ENCODE measurements around the gene DPYSL3.

The DPYSL3 gene

GRCh38 chr5:147403651-147404640, 105.9 kb downstream of the DPYSL3 start:
- peak; percentile 97 for DNase-seq (ENCODE audit: low read depth, low spot score)

DNA sequence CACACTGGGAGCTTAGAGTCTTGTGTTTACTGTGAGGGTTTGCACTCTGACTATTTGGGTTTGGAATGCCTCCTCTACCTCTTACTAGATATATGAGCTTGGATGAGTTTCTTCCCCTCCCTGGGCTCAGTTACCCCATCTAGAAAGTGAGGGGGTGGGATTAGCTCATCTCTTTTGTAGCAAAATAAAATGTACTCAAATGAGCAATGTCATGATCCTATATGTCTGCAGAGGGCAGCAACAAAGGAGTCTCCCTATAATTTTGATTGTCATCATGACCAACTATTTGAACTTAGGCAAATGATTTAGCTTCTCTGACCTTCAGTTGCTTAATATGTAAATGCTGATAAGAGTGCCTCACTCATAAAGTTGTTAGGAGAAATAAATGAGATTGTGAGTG, 109.0 kb downstream of the DPYSL3 start:
- DNase-seq (ENCODE audit: low read depth, low spot score), result no peak

- peak; percentile 5 for DNase-seq (ENCODE audit: low read depth, low spot score)
Observed at GRCh38 chr5:147400126-147400809, 109.6 kb downstream of the DPYSL3 start.

GRCh38 chr5:147398860-147399259, 111.0 kb downstream of the DPYSL3 start:
- DNase-seq (ENCODE audit: low read depth, low spot score), result no peak

- no peak for DNase-seq (ENCODE audit: low read depth, low spot score)
Observed at GRCh38 chr5:147397616-147398015, 112.3 kb downstream of the DPYSL3 start.

- DNase-seq (ENCODE audit: low read depth, low spot score), result no peak
Observed at GRCh38 chr5:147396070-147396823, 113.6 kb downstream of the DPYSL3 start.

GRCh38 chr5:147393874-147394672, 115.8 kb downstream of the DPYSL3 start:
- DNase-seq (ENCODE audit: low read depth, low spot score), result peak; percentile 27

DNA sequence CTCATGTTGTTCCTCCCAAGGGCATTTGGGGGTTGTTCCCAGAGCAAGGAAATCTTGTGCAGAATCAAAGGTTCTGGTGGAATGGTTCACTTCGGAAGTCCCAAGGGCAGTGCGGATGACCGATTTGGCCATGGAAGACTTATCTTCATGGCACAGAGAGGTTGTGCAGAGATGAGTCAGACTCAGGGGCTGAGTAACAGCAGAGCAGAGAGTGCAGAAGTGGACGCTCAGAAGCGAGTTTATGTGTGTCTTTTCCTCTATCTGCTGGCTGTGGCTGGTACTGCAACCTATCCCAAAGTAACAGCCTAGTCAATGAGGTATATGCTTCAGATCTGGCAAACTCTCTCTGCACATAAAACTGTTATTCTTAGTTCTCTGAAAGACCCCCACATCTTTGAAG, 118.1 kb downstream of the DPYSL3 start:
- peak; percentile 80 for DNase-seq (ENCODE audit: low read depth, low spot score)

DNA sequence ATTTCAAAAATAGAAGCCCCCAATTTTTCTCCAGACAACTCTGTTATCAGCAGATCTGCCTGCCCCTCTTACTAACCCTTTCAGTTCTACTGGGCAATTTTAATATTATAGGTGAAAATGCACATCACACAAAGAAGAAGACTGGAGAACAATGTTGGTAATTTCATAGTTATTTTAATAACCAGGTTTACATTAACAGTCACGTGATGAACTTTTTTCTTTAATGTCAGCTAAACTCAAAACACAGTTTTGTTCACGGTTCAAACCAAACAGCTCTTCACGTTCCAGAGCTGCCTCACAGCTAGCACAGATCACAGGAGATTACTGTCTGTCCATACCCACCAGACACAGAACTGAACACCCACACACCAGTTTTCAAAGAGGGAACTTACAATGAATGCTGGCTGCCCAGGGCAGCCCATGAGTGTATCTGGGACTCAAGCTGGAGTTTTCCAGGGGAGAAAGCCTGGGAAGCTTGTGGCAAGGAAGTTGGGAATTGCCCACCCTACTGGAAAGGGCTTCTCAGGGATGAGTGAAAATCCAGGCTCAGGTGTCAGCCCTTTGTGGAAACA, 119.1 kb downstream of the DPYSL3 start:
- DNase-seq (ENCODE audit: low read depth, low spot score), result no peak

DNA sequence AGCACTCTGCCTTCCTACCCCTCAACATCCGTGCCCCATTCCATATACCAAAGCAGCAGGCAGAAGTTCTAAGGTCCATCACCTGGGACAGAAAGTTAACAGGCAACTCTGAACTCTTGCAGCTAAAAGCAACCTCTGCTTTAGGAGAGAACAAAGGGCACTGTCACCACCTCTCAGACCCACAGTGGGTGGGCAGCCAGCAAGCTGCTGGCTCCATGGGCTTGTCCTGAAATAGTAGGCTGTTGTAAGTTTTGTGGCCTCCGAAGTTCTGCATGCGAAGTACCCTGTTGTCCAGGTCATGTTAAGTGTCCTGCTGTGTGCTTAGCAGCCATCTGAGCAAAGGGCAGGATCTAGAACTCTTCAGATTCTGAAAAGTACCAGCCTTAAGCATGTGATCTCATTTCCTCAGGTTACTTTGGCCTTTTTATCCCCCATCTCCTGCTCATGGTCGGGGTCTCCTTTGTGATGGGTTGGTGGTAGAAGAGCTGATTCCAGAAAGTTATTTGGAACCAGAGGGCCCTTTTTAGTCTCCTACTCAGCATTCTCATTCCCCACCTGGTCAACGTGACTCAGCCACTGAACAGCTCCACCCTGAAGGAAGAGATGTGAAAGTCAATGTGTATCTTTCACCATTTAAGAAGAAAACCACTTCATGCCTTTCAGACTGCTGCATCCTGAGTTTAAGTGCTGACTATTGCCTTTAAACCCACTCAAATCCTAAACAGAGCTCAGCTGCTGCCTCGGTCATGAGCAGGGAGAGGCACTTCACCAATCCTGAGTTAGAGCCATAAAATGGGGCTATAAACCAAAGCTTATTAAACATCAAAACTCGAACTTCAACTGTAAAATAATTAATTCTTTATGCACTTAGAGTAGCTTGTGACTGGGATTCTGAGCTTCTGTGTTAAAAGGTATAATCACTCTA, 121.4 kb downstream of the DPYSL3 start:
- no peak for DNase-seq (ENCODE audit: low read depth, low spot score)

DNA sequence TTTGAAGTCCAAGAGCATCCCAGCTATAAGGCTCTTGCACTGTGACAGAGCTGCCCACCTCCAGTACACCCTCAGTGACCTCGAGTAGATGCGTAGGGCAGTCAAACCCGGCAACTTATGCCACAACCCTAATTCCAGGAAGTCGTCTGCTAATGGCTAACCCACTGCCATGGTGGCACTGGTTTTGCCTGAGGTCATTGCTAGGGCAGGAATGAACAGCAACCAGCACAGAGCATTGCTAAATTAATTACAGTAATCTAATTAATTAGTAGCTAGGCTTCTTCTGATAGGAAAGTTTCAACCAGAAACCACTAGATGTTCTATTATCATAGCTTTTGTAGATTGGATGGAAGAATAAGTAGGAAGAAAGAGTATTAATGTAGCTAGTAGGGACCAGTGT, 122.8 kb downstream of the DPYSL3 start:
- no peak for DNase-seq (ENCODE audit: low read depth, low spot score)

DNA sequence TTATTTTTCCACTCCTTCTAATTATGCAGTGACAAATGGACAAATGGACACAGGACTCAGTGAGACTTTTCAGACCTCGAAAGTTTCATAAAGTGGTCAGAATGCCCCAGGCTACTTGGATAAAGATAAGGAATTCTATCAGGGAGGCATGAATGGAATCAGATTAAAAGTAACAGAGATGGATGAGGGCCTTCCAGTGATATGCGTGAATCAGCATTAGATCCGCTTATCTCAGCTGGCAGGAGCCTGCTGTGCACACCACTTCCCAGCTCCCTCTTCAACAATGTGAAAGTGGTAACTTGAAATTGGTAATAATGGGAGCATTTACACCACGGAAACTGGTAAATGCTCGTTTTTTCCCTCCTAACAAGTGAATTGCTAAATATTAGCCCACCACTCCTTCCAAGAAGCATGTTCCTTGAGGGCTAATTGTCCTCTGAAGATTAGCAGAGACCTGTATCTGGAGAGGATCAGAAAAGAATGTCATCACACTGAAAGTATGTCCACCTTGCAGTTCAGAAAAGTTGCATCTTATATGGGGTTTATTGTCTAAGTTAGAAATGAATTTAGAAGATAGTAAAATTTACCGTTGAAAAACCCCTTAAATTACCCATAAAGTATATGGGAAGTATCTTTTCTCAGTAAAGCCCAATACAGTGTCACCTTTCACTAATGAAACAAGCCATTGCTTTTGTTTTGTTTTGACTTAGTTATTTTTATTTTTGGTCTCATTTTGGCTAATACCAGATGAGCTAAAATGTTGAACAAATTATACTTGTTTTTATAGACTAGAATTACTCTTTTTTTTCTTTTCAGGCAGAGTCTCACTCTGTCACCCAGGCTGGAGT, 125.3 kb downstream of the DPYSL3 start:
- no peak for DNase-seq (ENCODE audit: low read depth, low spot score)

DNA sequence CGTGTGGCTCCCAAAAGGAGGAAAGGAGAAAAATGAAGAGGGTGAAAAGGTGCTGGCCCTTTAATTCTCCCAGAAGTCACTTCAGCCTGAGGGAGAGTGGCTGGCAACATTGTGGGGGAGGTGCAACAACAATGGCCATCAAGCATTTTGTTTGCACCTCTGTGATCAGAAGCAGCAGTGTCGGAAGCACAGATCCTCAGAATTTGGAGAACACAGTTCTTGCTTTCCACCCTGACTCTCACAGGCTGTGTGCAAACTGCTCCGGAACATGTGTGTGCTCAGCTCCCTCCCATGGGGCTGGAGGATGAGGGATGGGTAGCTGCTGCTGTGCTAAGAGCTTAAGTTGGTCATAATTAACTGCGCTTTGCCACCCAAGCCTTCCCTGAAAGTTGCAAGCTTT, 127.1 kb downstream of the DPYSL3 start:
- DNase-seq (ENCODE audit: low read depth, low spot score), result no peak

DNA sequence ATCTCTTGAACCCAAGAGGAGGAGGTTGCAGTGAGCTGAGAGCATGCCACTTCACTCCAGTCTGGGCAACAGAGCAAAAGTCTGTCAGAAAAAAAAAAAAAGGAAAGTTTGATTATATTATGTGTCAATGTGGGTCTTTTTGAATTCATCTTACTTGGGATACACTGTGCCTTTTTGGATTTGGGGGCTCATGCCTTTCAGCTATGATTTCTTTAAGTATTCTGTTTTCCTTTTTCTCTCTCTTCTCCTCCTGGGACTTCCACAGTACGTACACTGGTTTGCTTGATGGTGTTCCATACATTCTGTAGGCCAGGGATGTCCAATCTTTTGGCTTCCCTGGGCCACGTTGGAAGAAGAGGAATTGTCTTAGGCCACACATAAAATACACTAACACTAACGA, 128.3 kb downstream of the DPYSL3 start:
- no peak for DNase-seq (ENCODE audit: low read depth, low spot score)

GRCh38 chr5:147377682-147378081, 132.2 kb downstream of the DPYSL3 start:
- no peak for DNase-seq (ENCODE audit: low read depth, low spot score)

- no peak for DNase-seq (ENCODE audit: low read depth, low spot score)
Observed at GRCh38 chr5:147375151-147375550, 134.7 kb downstream of the DPYSL3 start.

DNA sequence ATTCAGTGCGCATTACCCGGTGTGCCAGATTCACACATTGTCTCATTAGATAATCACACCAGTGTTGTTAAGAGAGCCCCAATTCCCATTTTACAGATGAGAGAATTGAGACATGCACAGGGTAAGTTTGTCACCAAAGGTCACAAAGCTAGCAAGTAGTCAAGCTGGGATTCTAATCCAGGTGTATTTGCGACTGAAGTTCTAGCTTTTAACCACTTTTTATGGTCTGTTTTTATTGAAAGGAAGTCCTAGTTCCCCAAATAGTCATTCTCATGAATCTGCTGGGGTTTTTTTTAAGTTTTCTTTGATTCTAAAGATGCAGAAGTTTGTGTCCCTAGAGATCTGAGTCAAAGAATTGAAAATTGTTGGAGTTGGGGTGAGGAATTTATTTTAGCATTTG, 136.5 kb downstream of the DPYSL3 start:
- no peak for DNase-seq (ENCODE audit: low read depth, low spot score)

GRCh38 chr5:147372191-147372590, 137.7 kb downstream of the DPYSL3 start:
- DNase-seq (ENCODE audit: low read depth, low spot score), result no peak

DNA sequence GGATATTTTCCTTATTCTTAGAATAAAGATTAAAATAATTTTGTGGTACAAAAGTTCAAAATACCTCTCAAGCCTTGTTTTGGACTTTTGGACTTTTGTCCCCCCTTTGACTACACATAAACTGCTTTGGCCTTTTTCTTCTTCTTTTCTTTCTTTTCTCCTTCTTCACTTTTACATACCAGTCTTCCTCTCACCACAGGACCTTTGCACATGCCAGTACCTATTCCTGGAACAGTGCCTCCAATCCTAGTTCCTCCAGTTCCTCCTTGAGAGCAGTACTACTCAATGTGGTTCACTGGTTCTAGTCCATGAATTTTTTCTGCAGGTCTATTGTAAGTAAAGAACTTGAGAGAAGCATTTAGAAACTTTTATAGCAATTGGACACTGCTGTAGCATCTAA, 138.6 kb downstream of the DPYSL3 start:
- no peak for DNase-seq (ENCODE audit: low read depth, low spot score)

Measured in astrocyte of the hippocampus (primary cell).